Adrenal gland (tissue), 12 donors: ENCODE data around the gene LRRC10B. TPM values are rescaled to one million over a fixed set of nuclear protein-coding genes. Genes with fewer than 3 reads are reported as not detected.
"Not testable (repeated sequence)": the region's sequence is repeated elsewhere in the genome, so short reads cannot be mapped to it uniquely, and the experiment has no call there.

Experiments
- DNase-seq, 7 donors: peaks; one replicate each; pipeline ENCODE4 v3.0.0-alpha.2; 2019 to 2020
- H3K27ac ChIP-seq, 5 donors: fragments of 200-600 bp; sonication (generic) in 4 of 5; 1 replicate in 3 of 5; 2 replicates in 2 of 5; pipeline versions ENCODE4 v1.5.1 to v1.8.0; 2016 to 2020; ENCODE audit warnings: mild to moderate bottlenecking in 1 of 5
- H3K27me3 ChIP-seq: fragments of 200-600 bp; 2 replicates; pipeline ENCODE4 v1.8.0; 2021
- H3K36me3 ChIP-seq, 2 donors: fragments of 200-600 bp; replicated peaks in 1 of 2; 1 replicate in 1 of 2; 2 replicates in 1 of 2; pipeline versions ENCODE4 v1.5.1 to v1.8.0; 2018 to 2022
- H3K4me1 ChIP-seq, 2 donors: fragments of 200-600 bp; replicated peaks in 1 of 2; 1 replicate in 1 of 2; 2 replicates in 1 of 2; pipeline versions ENCODE4 v1.5.1 to v1.8.0; 2018 to 2021
- H3K4me3 ChIP-seq, 4 donors: fragments of 200-600 bp; sonication (generic) in 3 of 4; one replicate each; pipeline ENCODE4 v1.5.1; 2016 to 2018
- H3K9me3 ChIP-seq, 3 donors: fragments of 200-600 bp; sonication (generic) in 1 of 3; replicated peaks in 1 of 3; 1 replicate in 2 of 3; 2 replicates in 1 of 3; pipeline versions ENCODE4 v1.5.1 to v1.8.0; 2016 to 2021
- CTCF ChIP-seq, 6 experiments: fragments of 450-650 bp in 4 of 6; fragments of 200-600 bp in 2 of 6; sonication (generic) in 1 of 6; IDR thresholded peaks; 1 replicate in 5 of 6; 2 replicates in 1 of 6; pipeline versions ENCODE4 v1.5.1 to v1.8.0; 2016 to 2021; ENCODE audit warnings: antibody characterized with exemption in 6 of 6, mild to moderate bottlenecking in 2 of 6, moderate library complexity in 1 of 6
- POLR2A ChIP-seq, 2 donors: fragments of 450-650 bp; IDR thresholded peaks; one replicate each; pipeline ENCODE4 v1.6.1; 2017; ENCODE audit warnings: antibody characterized with exemption in 2 of 2, mild to moderate bottlenecking in 2 of 2, moderate library complexity in 1 of 2
- WGBS, 4 donors: extraction: QIAGEN DNeasy Blood & Tissue Kit in 2 of 4; methylation state at CpG; one replicate each; pipeline versions ENCODE4 v1.1.5 to v1.1.7; 2013 to 2017; 5-methylcytosine and 5-hydroxymethylcytosine counted together
- intact Hi-C, 2 donors: fragments of 100-400 bp; cut with DNase I; formaldehyde crosslinking; loops; one replicate each; pipeline versions ENCODE4 v1.14.1 to v1.15.0; 2022 to 2023
- polyA plus RNA-seq, 3 donors: library from polyadenylated mRNA; stranded (reverse); fragments of 200-250 nt in 2 of 3; fragments of 350-450 nt in 1 of 3; fragmentation: Illumina TruSeq in 1 of 3; extraction: RNeasy Lipid Tissue Mini Kit (QIAGEN cat#74804) in 1 of 3; gene quantifications; one replicate each; pipeline ENCODE4 v1.2.3, GENCODE V29; 2013 to 2014
- total RNA-seq, 9 donors: library from RNA; depleted of rRNA in 4 of 9; stranded (reverse); fragments of >200 nt in 4 of 9; fragments of 120-200 nt in 1 of 9; fragmentation: NEBNext Ultra II Directional in 1 of 9; extraction: Animal tissue kit (Norgen Biotek cat#: 25700) in 1 of 9; gene quantifications; one replicate each; pipeline versions ENCODE4 v1.1.0 to v1.2.4, GENCODE V29; 2013 to 2023
- donor health status: healthy with polysubstance abuse.
- donor health status: Bipolar disorder and iron deficiency.
- donor health status: DM: yes; HTN: yes; CAD: no.
- donor health status: DM: no; HTN: no; CAD: no.
- donor health status: DM: no; HTN: no; CAD: no.
- donor health status: DM: yes; HTN: yes; CAD: no.

LRRC10B gene
- total and polyA plus RNA-seq, 12 donors: 0.06 to 2.6 (median 1.1) TPM; not detected in 3

DNA sequence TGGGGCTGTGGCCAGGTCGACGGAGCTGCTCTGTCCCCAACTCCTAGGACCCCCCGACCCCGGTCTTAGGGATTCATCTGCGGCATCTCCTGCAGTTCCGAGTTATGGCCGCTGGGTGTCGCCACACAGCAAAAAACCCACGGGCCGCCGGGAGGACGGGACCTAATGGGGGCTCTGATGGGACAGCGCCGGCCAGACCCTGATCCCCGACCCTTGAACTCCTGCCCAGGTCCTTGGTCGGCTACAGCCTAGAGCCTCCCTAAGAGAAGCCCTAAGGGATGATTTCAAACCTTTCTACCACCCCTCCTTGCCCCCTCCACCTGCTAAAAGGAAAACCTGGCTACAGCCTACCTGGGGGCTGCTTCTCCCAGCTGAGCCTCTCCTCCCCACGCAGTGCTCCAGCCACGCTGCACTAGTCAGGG lies 30.8 kb upstream of the LRRC10B start:
- intact Hi-C loops: loop anchor here (2.0 to 5.0 kb wide), 3 partner anchors 35 to 160 kb away; no protein-coding TSS in a partner anchor
- H3K36me3 ChIP-seq: no peaks in the 10 kb centered on the region
- no peaks in the 10 kb centered on the region for H3K9me3 ChIP-seq
- WGBS, 4 donors: 1 to 5% (median 3%) methylated on average over 12 to 18 of the region's 18 CpGs
- TF ChIP-seq CTCF (IDR thresholded peaks at IDR 0.05) (peak; percentile 79 to 95 (median 88)), POLR2A (IDR thresholded peaks at IDR 0.05) (no peak)
- H3K4me1 ChIP-seq: peaks cover 0 to 19% of the 10 kb centered on the region in 2 donors
- no peaks in the 10 kb centered on the region for H3K27me3 ChIP-seq
- peak in 6 of 7 donors; percentile 33 to 75 (median 47) for DNase-seq
- no peak overlapping the region for H3K4me3 ChIP-seq
- no peak overlapping the region for H3K27ac ChIP-seq

DNA sequence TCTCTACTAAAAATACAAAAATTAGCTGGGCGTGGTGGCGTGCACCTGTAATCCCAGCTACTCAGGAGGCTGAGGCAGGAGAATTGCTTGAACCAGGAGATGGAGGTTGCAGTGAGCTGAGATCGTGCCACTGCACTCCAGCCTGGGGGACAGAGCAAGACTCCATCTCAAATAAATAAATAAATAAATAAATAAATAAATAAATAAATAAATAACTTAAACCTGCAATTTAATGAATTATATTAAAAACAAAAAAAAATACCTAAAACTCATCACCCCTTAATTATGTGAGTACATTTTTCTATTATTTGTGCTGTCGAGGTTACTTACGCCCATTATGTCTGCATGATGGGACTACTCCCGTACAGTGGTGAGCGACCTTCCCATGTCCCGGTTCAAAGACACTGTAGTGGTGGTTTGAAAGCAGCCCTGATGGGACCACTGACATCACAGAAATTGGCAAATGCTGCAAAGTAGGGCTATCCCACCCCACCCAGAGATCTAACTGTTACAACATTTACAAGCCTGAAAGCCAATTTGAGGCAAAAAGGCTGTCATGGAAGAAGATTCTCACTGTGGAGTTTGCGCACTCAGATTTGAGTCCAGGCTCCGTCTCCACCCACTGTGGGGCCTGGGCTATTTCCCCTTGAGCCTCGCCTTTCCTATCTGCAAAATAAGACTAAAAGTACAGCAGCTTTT lies 29.0 kb upstream of the LRRC10B start:
- not testable (repeated sequence) for DNase-seq, H3K27me3 ChIP-seq, H3K4me3 ChIP-seq, H3K36me3 ChIP-seq, H3K9me3 ChIP-seq, H3K27ac ChIP-seq
- H3K4me1 ChIP-seq: peaks cover 0 to 14% of the 10 kb centered on the region in 2 donors
- intact Hi-C loops: loop anchor here (2.0 to 5.0 kb wide), 3 partner anchors 33 to 158 kb away; no protein-coding TSS in a partner anchor
- WGBS, 4 donors: 88 to 91% (median 89%) methylated on average over 8 to 11 of the region's 11 CpGs

DNA sequence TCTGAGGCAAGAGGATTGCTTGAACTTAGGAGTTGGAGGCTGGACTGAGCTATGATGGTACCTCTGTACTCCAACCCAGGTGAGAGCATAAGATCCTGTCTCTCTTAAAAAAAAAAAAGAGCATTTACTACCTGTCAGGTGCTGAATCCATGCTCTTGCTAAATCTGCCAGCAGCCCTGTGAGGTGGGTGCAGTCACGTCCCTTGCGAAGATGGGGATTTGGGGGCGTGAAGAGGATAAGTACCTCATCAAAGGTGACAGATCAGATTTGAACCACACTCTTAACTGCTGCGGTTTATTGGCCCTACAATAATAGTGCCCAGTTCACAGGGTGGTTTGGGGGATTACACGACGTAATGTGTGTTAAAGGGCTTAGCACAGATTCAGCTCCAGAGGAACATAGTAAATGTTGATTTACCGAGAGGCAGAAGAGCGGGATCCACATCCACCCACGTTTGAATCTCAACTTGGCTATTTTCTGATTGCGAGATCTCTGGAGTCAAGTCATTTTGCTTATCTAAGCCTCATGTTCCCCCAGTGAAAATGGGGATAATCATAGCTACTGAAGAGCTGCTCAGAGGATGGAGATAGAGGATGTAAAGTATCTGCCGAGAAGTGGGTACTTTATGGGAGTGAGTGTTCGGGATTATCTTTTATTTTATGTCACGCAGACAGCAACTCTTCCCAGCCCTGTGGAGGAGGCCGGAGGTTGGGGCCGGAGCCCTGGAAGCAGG lies 28.1 kb upstream of the LRRC10B start:
- DNase-seq: no peak
- WGBS, 4 donors: 79 to 89% (median 81%) methylated on average over 15 of the region's 15 CpGs
- H3K4me1 ChIP-seq: peaks cover 0 to 14% of the 10 kb centered on the region in 2 donors
- H3K27me3 ChIP-seq: no peaks in the 10 kb centered on the region
- H3K4me3 ChIP-seq: no peak overlapping the region
- H3K9me3 ChIP-seq: no peaks in the 10 kb centered on the region
- H3K36me3 ChIP-seq: no peaks in the 10 kb centered on the region
- H3K27ac ChIP-seq: no peak overlapping the region
- intact Hi-C loops: no loop called here
- TF ChIP-seq CTCF (IDR thresholded peaks at IDR 0.05) (no peak), POLR2A (IDR thresholded peaks at IDR 0.05) (no peak)

- intact Hi-C loops: no loop called here
- WGBS, 4 donors: 27 to 41% (median 35%) methylated on average over 4 to 7 of the region's 7 CpGs
- no peak overlapping the region for H3K4me3 ChIP-seq
- no peaks in the 10 kb centered on the region for H3K27me3 ChIP-seq
- no peak for TF ChIP-seq CTCF (IDR thresholded peaks at IDR 0.05)
- TF ChIP-seq POLR2A (IDR thresholded peaks at IDR 0.05): no peak
- H3K36me3 ChIP-seq: no peaks in the 10 kb centered on the region
- peak in 1 of 7 donors; percentile 75 for DNase-seq
- H3K4me1 ChIP-seq: peaks cover 0 to 14% of the 10 kb centered on the region in 2 donors
- H3K9me3 ChIP-seq: no peaks in the 10 kb centered on the region
- no peak overlapping the region for H3K27ac ChIP-seq
Observed at GRCh38 chr11:61480994-61481335, 27.6 kb upstream of the LRRC10B start.
